Activated CD8-positive, alpha-beta memory T cell treated with anti-CD3 and anti-CD28 coated beads for 24 hours (primary cell): ENCODE measurements around the gene TPI1.
"Not testable (repeated sequence)": the region's sequence is repeated elsewhere in the genome, so short reads cannot be mapped to it uniquely, and the experiment has no call there.

Experiments used
- DNase-seq: peaks from one replicate; pipeline ENCODE4 v3.0.0-alpha.2; 2020

TPI1 gene

DNA sequence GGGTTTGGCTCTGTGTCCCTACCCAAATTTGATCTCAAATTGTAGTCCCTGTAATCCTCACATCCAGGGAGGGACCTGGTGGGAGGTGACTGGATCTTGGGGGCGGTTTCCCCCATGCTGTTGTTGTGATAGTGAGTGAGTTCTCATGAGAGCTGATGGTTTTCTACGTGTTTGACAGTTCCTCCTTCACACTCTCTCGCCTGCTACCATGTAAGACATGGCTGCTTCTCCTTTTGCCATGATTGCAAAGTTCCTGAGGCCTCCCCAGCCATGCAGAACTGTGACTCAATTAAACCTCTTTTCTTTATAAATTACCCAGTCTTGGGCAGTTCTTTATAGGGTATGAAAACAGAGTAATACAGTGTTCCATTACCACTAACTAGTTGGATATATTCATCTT lies 27.0 kb downstream of the TPI1 start:
- no peak for DNase-seq

DNA sequence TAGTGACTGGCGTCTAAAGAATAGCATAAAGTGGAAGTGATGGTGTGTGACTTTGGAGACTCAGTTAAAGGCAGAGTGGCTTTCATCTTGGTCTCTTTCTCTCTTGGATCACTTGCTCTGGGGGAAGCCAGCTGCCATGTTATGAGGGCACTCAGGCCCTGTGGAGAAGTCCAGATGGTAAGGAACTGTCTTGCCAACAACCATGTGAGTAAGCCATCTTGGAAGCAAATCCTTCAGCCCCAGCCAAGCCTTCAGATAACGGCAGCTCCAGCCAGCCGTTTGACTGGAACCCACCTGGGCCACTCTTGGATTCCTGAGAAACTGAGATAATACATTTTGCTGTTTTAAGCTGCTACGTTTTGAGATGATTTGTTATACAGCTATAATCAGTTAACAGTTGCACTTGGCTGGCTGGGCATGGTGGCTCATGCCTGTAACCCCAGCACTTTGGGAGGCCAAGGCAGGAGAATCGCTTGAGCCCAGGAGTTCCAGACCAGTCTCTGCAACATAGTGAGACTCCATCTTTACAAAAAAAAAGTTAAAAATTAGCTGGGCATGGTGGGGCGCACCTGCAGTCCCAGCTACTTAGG lies 29.6 kb downstream of the TPI1 start:
- DNase-seq = no peak

DNA sequence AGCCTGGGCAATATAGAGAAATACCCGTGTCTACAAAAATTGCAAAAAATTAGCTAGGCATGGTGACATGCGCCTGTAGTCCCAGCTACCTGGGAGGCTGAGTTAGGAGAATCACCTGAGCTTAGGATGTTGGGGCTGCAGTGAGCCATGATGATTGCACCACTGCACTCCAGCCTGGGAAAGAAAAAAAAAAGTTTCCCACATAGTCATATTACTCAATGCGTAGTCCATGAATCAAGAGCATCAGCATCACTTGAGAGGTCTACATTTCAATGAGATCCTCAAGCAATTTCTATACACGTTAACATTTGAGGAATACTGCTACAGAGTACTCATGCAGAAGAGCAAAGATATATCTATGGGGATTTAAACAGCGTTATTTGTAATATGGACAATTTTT lies 32.1 kb downstream of the TPI1 start:
- no peak for DNase-seq

DNA sequence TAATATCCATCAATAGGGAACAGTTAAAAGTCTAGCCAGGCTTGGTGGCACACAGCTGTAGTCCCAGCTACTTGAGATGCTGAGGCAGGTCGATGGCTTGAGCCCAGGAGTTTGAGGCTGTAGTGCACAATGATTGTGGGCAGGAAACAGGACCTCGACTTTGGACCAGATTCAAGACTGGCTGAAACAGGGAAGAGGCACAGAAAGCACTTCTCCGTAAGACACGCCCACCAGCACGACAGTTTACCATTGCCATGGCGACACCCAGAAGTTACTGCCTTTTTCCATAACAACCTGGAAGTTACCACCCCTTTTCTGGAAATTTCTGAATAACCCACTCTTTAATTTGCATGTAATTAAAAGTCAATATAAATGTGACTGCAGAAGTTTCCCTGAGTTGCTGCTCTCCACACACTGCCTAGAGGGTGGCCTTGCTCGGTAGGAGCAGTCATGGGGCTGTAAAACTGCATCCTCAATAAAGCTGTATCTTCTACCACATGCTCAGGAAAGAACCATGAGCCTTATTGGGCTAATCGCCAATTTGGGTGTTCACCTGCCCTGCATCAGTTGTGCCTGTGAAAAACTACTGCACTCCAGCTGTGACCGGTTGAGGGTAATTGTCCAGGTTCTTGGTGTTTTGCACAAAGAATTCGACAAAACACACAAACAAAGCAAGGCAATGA lies 32.6 kb downstream of the TPI1 start:
- no peak for DNase-seq

DNA sequence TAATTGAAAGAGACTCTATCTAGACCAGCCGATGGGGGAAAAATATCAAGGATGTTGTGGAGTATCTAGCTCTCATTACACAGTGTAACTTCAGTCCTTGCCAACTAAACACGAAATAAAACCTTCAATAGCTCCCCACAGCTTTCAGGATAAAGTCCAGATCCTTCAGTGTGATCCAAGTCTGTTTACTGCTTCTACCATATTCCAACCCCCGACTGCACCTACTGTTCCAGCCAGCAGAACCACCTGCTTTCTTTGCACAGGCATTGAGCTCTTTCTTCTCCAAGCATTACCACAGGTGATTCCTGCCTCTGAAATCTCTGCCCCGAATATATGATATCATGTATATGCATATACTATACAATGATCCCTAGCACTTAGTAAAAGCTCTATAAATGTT lies 35.1 kb downstream of the TPI1 start:
- DNase-seq = no peak

DNA sequence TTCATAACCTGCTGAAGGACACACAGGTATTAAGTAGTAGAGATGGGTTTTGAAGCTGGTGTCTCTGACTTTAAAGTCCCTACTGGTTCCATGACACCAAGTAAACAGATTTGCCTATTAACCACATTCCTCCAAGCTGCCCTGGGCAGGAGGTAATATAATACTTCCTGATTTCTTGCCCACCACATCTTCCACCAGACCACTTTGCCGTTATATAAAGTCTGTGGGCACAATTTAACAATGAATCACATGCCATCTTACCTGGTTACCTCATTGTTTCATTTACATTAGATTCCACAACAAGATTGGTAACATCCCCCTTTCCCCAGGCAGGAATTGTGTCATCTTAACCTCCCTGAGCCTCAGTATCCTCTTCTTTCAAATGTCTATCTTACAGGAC lies 36.4 kb downstream of the TPI1 start:
- DNase-seq = no peak

DNA sequence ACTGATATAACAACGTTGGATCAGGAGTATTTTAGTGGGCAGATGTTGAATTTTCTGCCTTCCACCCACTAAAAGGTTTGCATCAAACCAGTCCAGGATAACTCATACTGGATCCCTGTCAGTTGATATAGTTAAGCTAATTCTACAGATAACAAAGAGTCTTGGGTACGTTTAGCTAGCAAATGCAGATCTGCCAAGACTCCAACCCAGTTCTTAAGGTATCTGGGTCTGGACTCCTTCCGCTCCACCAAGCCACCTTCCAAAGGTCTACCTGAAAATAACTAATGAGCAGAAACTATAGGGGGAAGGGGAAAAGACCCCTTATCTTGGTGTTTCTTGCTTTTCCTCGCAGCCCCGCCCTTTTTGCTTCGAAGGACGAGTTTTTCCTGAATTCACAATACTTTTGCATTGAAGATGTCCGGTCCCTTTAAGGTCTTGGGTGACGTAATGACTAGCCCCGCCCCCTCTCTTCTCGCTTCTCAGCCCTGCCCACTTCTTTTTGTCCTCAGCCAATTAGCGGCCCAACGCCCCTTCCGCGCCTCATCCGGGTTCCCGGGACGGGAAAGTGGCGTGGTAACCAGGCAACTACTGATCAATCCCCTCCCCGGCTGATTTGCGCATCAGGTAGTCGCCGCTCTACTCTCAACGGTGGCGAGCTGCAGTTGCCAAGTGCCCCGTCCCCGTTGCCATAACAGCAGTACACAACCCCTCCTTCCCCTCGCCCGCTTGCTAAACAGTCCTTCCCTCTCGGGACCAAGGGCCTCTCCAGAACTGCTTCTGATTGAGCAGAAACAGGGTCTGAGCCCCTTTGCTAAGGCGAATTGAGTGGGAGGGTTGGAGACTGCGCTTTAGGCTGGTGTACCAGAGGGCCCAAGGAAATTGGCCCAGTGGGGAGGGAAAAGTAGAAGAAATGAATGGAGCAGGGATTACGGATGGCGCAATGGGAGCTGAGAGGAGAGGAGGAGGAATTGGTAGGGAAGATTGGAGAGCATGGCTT lies 37.2 kb downstream of the TPI1 start, which contains the start of gene LRRC23:
Gene LRRC23 (plus strand): TSS at position 543 of the 997 bp plus-strand sequence. CDS start 812 bp downstream, outside the sequence.
- peak; percentile 98 for DNase-seq

DNA sequence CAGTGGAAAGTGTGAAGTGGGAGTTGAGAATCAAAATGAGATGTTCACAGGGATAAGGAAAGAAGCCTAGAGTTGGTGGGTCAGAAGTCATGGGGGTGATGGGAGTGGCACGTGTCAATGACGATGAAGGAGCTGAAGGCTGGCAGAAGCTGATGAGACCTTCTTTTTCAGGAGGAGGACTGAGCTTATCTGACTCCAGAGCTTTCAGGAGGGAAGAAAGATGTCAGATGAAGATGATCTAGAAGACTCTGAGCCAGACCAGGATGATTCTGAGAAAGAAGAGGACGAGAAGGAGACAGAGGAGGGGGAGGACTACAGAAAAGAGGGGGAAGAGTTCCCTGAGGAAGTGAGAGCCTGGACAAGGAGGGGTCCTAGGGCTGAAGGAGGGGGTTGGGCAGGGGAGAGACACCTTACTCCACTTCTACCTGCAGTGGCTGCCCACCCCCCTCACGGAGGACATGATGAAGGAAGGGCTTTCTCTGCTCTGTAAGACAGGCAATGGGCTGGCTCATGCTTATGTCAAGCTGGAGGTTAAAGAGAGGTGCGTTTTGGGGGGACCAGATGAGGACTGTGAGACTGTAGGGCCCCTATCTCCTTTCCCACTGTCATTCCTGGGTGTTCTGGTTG lies 38.2 kb downstream of the TPI1 start:
- no peak for DNase-seq

DNA sequence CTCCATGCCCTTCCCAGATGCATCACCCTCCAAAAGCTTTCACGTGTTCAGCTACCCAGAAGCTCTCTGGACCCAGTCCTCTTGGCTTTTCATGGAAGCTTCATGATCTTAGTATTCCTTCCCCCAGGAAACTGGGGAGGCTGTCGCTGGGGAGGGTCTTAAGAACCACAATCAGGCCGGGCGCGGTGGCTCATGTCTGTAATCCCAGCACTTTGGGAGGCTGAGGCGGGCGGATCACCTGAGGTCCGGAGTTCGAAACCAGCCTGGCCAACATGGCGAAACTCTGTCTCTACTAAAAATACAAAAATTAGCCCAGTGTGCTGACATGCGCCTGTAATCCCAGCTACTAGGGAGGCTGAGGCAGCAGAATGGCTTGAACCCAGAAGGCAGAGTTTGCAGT lies 40.8 kb downstream of the TPI1 start:
- not testable (repeated sequence) for DNase-seq

DNA sequence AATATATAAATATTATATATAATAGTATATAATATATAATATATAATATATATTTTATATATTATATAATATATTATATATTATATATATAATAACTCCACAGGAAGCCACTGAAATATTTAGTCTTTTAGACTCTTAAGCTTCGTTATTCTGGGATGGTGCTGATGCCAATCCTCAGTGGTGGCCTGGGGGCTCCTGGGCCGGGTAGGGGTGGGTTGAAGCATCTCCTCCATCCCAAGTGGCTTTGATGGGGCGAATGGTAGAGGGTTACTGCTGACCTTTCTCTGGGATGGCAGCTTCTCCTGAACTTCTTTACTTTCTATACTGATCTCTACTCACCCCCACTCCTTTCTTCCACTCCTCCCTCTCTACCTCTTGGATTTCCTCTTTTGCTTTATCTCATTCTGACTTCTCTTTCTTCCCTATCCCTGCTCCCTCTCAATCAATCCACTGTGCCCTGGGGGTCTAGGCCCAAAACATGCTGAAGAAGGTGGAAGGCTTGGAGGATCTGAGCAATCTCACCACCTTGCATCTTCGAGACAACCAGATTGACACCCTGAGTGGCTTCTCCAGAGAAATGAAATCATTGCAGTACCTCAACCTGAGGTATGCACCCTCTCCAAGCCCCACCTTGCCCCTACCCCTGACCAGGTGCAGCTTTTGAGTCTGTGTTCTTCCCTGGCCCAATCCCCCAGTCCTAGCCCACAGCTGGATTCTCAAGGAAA lies 42.3 kb downstream of the TPI1 start:
- DNase-seq = no peak

DNA sequence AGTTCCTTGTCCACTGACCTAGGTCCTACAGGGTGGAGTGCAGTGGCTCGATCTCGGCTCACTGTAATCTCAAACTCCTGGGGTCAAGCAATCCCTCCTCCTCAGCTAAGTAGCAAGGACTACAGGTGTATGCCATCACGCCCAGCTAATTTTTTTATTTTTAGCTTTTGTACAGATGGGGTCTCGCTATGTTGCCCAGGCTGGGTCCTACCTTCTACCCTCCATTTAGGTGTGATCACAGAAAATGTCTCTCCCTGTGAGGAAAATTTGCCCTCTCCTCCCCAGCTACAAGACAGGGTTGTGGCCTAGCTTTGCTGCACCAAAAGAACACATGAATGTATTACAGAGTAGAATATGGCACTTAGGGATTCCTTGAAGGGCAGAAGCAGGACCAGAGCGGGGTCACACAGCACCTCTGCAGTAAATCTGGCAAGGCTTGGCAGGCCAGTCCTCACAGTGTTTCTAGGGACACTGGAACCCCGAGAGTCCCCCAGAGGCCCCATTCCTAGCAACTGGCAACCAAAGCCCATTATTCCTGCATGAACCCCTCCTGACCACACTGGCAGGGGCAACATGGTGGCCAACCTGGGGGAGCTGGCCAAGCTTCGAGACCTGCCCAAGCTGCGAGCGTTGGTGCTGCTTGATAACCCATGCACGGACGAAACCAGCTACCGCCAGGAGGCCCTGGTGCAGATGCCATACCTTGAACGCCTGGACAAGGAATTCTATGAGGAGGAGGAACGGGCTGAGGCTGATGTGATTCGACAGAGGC lies 45.0 kb downstream of the TPI1 start:
- no peak for DNase-seq

DNA sequence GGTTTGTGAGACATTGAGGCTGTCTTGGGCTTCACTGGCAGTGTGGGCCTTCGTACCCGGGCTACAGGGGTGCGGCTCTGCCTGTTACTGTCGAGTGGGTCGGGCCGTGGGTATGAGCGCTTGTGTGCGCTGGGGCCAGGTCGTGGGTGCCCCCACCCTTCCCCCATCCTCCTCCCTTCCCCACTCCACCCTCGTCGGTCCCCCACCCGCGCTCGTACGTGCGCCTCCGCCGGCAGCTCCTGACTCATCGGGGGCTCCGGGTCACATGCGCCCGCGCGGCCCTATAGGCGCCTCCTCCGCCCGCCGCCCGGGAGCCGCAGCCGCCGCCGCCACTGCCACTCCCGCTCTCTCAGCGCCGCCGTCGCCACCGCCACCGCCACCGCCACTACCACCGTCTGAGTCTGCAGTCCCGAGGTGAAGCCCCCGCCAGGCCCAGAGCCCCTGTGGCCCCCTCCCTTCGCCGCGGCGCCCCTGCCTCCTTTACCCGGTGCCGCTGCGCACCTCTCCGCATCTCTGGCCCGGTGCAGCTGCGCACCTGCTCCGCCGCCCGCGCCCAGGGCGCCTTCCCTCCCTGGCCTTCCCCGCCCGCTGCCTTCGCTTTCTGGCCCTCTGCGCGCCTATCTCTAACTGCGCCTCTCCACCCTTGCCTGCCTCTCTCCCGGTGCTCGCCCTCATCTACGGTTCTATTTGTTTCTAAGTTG lies 47.1 kb downstream of the TPI1 start, which contains the start of gene ENO2:
Gene ENO2 (plus strand): TSS at position 335 of the 701 bp plus-strand sequence. CDS start 1,253 bp downstream, outside the sequence.
- DNase-seq = peak; percentile 91

DNA sequence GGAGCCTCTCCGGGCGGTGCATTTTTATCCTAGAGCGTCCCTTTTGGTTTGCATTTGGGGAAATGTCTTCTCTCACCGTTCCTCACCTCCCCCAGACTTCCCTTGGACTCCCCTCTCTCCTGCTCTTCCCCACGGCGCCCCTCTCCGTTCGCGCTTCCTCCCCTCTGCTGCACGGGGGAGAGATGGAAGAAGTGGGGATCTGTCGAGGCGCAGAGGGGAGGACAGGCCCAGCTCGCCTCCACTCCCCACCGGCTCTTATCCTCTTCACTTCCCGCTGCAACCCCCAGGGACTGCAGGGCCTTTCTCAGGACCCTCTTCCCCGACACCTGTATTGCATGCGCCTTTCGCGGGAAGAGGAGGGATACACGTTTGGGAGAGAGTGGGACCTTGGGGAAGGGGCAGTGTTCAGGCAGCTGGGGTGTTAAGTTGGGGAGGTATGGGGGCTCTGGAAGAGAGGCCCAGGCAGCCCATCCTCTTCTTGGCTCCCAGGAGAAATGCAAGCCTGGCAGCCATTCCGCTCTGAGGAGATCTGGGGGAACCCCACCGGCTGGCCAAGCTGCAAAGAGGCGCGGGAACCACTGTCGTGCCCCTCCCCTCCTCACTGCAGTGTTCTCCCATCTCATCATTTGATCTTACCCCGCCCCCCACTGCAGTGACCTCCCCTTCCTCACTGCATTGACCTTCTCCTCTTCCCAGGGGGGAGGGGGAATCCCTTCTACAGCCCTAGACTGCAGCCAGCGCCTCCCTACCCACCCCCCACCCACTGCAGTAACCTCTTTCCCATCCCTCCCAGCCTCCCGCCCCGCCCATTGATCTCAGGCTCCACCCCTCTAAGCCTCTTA lies 47.8 kb downstream of the TPI1 start:
- DNase-seq = peak; percentile 65

DNA sequence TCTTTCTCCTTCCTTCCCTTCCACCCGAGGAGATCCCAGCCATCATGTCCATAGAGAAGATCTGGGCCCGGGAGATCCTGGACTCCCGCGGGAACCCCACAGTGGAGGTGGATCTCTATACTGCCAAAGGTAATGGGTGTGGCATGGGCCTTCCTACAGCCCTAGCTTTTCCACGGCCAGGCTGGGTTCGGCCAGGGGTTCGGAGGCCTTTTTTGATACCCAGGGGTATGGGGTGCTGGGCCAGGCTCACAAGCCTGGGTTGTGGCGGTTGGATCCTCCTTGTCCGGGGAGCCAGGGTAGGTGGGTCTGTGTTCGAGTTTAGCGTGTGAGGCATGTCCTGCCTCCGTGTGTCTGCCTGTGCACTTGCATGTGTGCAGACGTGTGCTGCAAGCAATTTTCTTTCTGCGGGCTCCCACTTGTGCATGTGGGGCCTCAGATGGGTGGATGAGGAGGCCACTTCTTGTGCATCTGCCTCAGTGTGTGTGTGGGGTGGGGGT lies 48.5 kb downstream of the TPI1 start:
- no peak for DNase-seq

DNA sequence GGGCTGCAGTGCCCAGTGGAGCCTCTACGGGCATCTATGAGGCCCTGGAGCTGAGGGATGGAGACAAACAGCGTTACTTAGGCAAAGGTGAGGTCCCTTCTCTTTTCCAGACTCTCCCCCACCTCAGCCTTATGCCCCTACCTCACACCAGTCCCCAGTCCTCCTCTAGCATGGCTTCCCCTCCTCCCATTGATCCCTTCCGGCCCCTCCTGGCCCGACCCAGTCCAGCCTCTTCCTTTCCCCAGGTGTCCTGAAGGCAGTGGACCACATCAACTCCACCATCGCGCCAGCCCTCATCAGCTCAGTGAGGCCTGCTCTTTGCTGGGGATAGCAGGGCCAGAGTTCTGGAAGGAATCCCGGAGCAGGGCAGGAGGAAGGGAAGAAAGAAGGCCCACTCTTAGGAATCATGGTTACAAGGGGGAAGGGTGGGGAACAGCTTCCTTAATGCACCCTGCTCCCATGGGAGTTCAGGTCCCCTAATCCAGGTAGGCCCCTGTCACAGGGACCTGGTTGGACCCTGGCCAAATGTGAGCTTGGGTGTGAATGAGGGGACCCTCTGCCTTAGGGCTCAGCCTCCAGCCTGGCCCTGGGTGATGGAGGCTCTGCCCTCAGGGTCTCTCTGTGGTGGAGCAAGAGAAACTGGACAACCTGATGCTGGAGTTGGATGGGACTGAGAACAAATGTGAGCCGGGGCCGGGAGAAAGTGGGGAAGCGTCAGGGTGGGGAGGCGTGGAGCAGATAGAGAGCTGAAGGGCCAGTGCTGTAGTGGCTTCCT lies 49.3 kb downstream of the TPI1 start:
- DNase-seq = no peak

DNA sequence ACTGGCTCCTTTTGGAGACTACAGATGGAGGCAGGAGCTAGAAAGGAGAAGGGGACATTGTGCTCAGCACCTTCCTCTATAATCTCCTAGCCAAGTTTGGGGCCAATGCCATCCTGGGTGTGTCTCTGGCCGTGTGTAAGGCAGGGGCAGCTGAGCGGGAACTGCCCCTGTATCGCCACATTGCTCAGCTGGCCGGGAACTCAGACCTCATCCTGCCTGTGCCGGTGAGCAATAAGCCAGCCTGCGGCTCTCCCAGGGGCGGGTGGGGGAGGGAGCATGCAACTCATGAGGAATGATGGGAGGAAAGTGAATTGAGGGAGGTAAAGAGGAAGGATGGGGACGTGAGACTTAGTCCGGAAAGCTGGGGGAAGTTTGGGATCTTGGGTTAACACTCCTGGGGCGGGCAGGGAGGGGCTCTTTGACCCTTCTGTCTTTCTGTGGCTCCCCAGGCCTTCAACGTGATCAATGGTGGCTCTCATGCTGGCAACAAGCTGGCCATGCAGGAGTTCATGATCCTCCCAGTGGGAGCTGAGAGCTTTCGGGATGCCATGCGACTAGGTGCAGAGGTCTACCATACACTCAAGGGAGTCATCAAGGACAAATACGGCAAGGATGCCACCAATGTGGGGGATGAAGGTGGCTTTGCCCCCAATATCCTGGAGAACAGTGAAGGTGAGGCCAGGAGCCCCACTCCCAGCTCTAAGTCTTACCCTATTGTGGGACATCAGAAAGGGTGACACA lies 50.3 kb downstream of the TPI1 start:
- DNase-seq = no peak

DNA sequence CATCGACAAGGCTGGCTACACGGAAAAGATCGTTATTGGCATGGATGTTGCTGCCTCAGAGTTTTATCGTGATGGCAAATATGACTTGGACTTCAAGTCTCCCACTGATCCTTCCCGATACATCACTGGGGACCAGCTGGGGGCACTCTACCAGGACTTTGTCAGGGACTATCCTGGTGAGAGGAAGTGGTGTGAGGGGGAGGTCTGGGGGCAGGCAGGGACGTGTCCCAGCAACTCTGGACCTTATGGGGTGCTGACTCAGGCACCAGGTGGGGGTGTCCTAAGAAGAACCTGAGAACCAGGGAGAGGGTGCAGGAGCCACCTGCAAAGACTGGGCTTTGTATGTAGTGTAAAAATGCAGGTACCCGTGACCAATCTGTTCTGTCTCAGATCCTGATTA lies 52.3 kb downstream of the TPI1 start:
- no peak for DNase-seq
